ENCODE results near the gene DHRS13. TPM values are rescaled to one million over a fixed set of nuclear protein-coding genes. Genes with fewer than 3 reads are reported as not detected.
"Not testable (repeated sequence)": the region's sequence is repeated elsewhere in the genome, so short reads cannot be mapped to it uniquely, and the experiment has no call there.

DHRS13 gene
- total RNA-seq, 3 donors from 2014 or later: 20.7 to 24.5 (median 21.8) TPM

DNA sequence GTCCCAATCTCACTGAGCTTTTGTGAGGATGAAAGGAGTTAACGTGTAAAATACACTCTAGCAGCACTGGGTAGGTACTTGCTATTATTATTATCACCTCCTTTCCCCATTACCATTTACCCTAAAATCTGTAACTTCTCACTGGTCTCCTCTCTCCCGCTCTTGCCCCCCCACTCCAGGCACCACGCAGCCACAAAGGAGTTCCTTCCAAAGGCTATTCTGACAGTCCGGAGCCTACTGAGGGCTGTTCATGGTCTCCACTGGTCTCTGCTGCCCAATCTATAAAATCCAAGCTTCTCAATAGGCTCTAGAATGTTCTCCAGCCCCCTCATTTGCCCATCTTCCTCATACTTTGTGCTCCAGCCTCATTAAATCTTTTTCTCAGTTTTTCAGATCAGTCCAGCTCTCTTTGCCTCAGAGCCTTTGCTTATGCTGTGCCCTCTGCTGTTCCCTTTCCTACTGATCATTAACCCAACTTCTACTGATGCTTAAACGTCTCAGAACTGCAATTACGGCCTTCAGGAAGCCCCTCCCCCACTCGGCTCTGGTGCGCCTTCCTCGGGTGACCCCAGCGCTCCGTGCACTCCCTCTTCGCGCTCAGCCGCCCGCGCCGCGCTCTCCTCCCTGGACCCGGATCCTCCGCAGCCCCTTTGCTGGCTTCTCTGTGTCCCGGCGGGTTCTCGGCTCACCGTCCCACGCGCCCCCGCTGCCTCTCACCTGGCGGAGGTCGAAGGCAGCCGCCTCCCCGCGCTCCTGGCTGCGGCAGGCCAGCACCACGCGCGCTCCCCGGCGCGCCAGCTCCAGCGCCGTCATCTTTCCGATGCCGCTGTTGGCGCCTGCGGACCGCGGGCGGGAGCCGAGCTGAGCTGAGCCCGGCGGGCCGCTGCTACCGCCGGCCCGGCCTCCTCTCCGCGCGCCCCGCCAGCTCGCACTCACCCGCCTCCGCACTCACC lies 737 bp downstream of the DHRS13 start:
- Mint-ChIP-seq H3K27me3 (ENCODE audit: low read depth) (no peaks in the 10 kb centered on the region), H3K9me3 (no peaks in the 10 kb centered on the region), H3K36me3 (ENCODE audit: insufficient read depth) (peaks cover 10% of the 10 kb centered on the region), H3K4me3 (peak overlapping the region; percentile 92), H3K4me1 (ENCODE audit: low read depth) (peaks cover 41% of the 10 kb centered on the region)
- DNase-seq (peak; percentile 47), ATAC-seq (peak; percentile 52 to 53)

DNA sequence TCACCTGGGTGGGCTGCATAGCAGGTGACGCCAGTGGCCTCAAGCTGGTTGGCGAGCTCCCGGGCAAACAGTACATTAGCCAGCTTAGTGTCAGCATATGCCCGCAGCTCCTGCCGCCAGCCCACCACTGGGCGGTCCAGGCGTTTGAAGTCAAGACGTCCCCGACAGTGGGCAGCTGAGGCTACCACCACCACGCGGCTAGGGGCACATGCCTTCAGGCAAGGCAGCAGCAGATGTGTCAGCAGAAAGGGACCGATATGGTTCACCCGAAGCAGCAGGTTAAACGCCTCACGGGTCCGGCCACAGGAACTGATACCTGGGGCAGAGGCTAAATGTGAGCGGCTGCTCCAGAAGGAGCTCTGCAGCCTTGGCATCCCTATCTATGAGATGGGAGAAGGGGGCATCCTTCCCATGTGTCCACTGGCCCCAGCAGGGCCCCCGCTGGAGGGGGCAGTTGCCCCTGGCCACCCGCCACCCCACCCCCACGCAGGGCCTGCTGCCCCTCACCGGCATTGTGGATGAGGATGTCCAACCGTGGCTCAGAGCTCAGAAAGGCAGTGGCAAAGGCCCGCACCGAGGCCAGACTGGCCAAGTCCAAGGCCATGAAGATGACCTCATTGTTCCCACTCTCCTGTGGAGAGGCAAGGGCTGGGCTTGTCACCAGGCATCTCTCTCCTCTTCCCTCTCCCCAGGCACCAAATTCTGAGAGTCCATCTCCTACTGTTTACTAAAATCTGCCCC lies 1.7 kb downstream of the DHRS13 start:
- Mint-ChIP-seq H3K36me3 (ENCODE audit: insufficient read depth) (peaks cover 7% of the 10 kb centered on the region), H3K4me1 (ENCODE audit: low read depth) (peaks cover 49% of the 10 kb centered on the region), H3K4me3 (peak overlapping the region; percentile 92), H3K9me3 (no peaks in the 10 kb centered on the region), H3K27me3 (ENCODE audit: low read depth) (no peaks in the 10 kb centered on the region)
- ATAC-seq (no peak), DNase-seq (no peak)

DNA sequence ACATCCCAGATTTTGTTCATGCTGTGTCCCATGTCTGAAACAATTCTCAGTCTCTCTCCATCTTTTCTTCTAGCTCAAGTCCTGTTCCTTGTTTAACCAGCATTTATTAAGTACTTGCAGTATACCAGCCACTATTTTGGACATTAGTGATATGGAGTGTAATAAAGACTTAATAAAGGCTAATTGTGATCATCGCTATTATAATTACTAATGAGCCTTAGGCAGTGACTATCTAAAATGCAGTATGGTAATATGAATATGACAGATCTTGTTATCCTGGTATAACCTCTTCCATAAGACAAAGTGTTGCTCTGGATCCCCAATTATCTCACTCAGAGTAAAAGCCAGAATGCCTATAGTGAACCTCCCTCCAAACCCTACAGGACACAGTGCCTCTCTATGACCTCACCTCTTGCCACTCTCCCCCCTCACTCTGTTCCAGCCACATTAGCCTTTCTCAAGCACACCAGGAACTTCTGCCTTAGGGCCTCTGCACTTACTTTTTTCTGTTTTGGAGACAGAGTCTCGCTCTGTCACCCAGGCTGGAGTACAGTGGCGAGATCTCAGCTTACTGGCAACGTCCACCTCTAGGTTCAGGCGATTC lies 3.6 kb downstream of the DHRS13 start:
- Mint-ChIP-seq H3K36me3 (ENCODE audit: insufficient read depth) (peaks cover 7% of the 10 kb centered on the region), H3K4me3 (peak overlapping the region; percentile 31), H3K27me3 (ENCODE audit: low read depth) (no peaks in the 10 kb centered on the region), H3K9me3 (no peaks in the 10 kb centered on the region), H3K4me1 (ENCODE audit: low read depth) (peaks cover 59% of the 10 kb centered on the region)
- DNase-seq: no peak
- no peak for ATAC-seq

DNA sequence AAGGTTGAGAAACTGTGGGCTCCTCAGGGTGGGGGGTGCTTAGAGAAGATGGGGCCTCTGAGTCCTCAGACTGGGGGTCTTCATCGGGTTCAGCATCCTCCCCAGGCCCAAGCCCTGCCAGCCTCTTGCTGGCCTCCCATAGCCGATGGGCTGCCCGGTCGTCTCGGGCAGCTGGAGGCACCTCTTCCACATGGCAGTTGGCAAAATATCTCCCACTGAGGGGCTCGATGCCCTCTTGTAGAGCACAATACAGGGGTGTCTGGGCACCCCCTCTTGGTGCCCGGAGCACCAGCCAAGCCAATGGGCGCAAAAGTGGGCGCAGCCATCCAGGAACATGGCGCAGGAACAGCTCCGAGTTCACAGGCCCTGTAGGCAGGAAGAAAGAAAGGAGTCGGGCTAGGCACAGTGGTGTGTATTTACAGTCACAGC lies 4.3 kb downstream of the DHRS13 start:
- peaks cover 63% of the 10 kb centered on the region for H3K4me1 Mint-ChIP-seq (ENCODE audit: low read depth)
- H3K27me3 Mint-ChIP-seq (ENCODE audit: low read depth): no peaks in the 10 kb centered on the region

DNA sequence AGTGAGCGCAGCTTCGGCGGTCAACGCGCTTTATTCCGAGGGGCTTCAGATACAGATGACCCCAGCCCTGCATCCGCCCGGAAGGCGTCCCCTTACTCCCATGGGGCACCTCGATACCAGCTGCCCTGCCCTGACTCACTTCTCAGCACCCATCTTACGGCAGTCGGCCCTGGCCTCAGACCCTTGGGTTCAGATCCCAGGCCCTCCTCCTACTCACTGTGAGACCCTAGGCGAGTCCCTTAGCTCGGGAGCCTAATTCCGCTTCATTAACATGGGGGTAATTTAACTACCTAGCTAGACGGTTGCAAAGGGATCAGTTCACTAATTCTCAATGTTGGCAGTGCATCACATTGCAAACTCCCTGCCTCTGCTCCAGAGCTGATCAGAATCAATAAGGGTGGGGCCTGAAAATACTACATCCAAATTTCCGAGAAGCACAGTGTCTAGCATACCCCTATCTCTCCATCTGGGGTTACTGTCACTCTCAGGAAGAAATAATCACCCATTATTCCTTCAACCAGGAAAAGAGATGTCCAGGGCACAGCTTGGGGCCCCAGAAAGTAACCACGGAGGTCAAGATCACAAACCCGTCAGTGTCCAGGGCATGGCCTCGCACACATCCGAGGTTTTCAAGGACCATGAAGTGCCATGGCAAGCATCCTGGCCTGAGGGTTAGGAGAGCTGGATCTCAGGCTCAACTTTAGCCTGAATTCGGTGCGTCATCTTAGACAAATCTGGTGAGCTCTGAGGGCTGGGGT lies 4.9 kb downstream of the DHRS13 start:
- Mint-ChIP-seq H3K27me3 (ENCODE audit: low read depth) (no peaks in the 10 kb centered on the region), H3K4me3 (peak overlapping the region; percentile 91), H3K4me1 (ENCODE audit: low read depth) (peaks cover 64% of the 10 kb centered on the region), H3K9me3 (no peaks in the 10 kb centered on the region), H3K36me3 (ENCODE audit: insufficient read depth) (peaks cover 7% of the 10 kb centered on the region)
- DNase-seq (peak; percentile 17), ATAC-seq (no peak)

More for the DNA sequence above, 4.3 kb downstream of the DHRS13 start:
- ATAC-seq: no peak
- H3K4me3 Mint-ChIP-seq: peak overlapping the region; percentile 16
- no peak for DNase-seq
- H3K9me3 Mint-ChIP-seq: no peaks in the 10 kb centered on the region
- peaks cover 7% of the 10 kb centered on the region for H3K36me3 Mint-ChIP-seq (ENCODE audit: insufficient read depth)

DNA sequence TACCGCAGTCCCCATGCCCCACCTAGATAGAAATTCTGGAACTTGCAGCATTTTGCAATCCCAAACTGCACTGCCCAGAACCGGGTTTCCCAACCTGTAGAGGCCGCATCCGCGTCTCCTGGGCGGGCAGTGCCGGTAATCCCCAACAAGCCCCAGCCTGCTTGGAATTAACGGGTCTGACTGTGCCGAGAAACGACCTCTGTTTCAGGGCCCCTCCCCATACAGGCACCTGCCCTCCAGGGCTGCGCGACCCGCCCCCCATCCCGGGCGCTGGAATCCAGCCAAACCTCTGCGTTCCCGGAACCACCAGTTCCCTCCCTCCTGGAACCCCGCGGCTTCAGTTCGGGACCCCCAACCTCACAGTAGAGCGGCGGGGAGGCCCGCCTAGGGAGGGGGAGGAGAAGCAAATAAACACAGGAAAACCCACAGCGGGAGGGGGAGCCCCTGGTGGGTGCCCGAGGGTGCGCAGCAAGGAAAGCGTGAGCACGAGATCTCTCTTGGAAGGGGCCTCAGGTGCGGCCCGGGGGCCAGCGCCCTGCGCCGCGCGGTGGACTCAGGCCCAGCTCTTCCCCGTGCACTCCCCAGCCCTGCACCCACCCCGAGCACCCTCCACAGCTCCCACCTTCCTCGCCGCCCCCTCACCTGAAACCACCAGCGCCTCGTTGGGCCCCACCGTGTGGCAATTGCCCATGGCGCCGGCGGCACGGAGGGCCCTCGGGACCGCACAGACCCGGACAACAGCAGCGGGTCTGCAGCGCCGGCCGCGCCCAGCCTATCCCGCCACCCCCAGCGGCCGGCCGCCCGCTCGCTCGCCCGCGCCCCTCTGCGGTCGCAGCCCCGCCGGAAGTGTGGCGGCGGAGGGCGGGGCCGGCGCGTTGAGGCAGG lies 5.8 kb downstream of the DHRS13 start, which contains the start of gene FLOT2:
FLOT2 (minus strand) TSS at position 850 of the 885 bp plus-strand sequence; CDS start at position 691, 159 bp downstream.
- DNase-seq (peak; percentile 50), ATAC-seq (peak; percentile 76 to 77)
- Mint-ChIP-seq H3K36me3 (ENCODE audit: insufficient read depth) (peaks cover 7% of the 10 kb centered on the region), H3K4me1 (ENCODE audit: low read depth) (peaks cover 67% of the 10 kb centered on the region), H3K4me3 (peak within 1 kb of the TSS; percentile 91), H3K9me3 (no peaks in the 10 kb centered on the region), H3K27me3 (ENCODE audit: low read depth) (no peaks in the 10 kb centered on the region)

DNA sequence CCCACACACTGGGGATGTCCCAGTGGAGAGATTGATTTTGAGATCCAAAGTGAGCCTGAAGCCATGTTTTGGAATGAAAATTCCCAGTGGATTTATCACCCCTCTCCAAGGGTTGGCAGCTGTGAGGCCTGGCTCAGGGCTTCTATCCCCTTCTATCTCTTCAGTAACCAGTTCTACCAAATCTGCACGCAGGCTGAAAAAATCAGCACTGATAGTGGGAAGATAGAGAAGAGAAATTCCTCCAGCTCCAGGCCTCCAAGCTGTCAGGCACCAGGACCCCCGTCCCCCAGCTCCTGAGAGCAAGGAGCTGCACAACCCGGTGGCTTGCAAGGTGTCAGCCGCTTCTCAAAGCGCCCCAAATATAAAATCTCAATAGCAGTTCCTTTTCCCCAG lies 6.4 kb downstream of the DHRS13 start:
- no peak for ATAC-seq
- Mint-ChIP-seq H3K4me3 (peak overlapping the region; percentile 91), H3K4me1 (ENCODE audit: low read depth) (peaks cover 67% of the 10 kb centered on the region), H3K27me3 (ENCODE audit: low read depth) (no peaks in the 10 kb centered on the region), H3K36me3 (ENCODE audit: insufficient read depth) (peaks cover 7% of the 10 kb centered on the region), H3K9me3 (no peaks in the 10 kb centered on the region)
- no peak for DNase-seq

DNA sequence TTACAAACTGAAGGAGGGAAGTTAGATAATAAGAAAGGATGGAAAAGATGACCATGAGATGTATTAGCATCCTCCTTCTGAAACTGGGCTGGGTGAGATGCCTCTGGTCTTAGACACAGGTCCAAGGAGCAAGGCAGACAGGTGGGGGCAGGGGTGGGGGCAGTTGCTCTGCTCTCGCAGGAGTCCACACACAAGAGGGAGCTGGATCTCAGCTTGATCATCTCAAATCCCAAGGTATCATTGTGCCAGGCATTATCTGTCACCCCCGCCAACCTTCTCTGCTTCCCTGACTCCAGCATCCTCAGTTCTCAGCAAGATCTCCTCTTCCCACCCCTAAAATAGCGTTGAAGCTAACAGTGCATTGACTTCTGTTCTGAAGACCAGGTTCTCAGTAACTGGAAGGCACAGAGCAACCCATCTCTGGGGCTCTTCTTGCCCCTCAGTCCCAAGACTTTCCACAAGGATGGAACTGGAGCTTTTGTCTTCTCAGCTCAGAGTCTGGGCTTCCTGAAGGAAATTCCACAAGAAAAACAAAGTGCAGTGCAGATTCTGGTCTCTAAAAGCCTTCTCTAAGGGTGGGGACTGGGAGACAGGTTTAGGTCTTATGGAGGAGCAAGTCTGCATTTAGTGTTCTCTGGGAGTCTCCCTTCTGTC lies 7.0 kb downstream of the DHRS13 start:
- peaks cover 70% of the 10 kb centered on the region for H3K4me1 Mint-ChIP-seq (ENCODE audit: low read depth)
- peak overlapping the region; percentile 91 for H3K4me3 Mint-ChIP-seq
- H3K27me3 Mint-ChIP-seq (ENCODE audit: low read depth): no peaks in the 10 kb centered on the region
- DNase-seq (no peak), ATAC-seq (no peak)
- no peaks in the 10 kb centered on the region for H3K9me3 Mint-ChIP-seq
- H3K36me3 Mint-ChIP-seq (ENCODE audit: insufficient read depth): peaks cover 11% of the 10 kb centered on the region

DNA sequence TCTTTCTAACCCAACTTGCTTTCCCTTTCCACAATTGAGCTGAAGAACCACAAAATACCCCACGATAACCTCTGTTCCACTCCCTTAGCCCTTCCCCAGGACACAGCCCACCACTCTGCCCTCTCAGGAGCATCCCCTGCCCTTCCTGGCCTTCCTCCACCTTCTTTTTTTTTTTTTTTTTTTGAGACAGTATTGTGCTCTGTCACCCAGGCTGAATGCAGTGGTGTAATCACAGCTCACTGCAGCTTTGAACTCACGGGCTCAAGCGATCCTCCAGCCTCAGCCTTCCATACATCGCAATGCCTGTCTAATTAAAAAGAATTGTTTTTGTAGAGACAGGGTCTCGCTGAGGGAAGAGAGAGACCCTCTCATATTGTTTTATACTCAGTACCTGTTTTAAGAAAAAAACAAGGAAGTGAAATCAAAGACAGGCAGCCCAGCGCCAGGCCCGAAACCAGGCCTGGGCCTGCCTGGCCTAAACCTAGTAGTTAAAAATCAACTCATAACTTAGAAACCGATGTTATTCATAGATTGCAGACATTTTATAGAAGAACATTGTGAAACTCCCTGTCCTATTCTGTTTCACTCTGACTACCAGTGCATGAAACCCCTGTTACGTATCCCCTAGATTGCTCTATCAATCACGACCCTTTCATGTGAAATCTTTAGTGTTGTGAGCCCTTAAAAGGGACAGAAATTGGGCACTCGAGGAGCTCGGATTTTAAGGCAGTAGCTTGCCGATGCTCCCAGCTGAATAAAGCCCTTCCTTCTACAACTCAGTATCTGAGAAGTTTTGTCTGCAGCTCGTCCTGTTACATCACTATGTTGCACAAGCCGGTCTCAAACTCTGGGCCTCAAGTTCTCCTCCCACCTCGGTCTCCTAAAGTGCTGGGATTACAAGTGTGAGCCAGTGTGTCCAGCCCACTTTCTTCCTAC lies 9.4 kb downstream of the DHRS13 start:
- peaks cover 69% of the 10 kb centered on the region for H3K4me1 Mint-ChIP-seq (ENCODE audit: low read depth)
- H3K9me3 Mint-ChIP-seq: not testable (repeated sequence)

DNA sequence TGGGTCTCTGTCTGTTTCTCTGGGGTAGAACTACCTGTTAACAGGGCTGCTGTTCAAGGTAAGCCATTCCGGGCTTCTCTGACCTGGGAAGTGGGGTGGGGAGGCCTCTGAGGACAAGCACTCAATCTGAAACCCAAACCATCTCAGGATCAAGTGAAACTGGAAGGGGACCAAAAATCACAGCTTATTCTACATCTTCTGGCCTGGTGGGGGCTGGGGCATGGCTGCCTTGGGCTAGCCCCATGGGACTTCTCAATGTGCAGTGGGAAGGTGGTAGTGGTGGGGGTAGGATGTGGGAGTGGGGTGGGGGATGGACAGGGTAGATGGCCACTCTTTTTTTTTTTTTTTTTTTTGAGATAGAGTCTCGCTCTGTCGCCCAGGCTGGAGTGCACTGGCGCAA lies 10.9 kb downstream of the DHRS13 start:
- Mint-ChIP-seq H3K36me3 (ENCODE audit: insufficient read depth) (peaks cover 7% of the 10 kb centered on the region), H3K4me1 (ENCODE audit: low read depth) (peaks cover 61% of the 10 kb centered on the region)

More for the DNA sequence above, 9.4 kb downstream of the DHRS13 start:
- not testable (repeated sequence) for DNase-seq; H3K27me3 Mint-ChIP-seq (ENCODE audit: low read depth); H3K36me3 Mint-ChIP-seq (ENCODE audit: insufficient read depth)
- peak; percentile 9 to 12 for ATAC-seq
- peak overlapping the region; percentile 82 for H3K4me3 Mint-ChIP-seq

DNA sequence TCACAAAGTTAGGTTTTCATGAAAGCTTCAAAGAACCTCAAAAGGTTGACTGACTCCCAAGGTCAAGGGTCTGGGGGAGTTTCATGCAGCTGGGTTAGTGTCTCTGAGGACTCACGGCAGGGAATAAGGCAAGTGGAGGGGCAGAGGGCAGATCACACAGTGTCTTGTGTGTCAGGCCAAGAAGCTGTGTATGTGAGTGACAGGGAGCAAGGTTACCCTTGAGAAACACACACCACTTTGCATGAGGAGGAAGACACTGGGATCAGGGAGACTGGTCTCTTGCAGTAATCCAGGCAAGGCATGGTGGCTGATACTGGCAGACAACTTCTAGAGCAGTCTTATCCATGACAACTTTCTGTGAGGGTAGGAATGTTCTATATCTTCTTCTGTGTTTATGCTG lies 11.7 kb downstream of the DHRS13 start:
- Mint-ChIP-seq H3K9me3 (no peaks in the 10 kb centered on the region), H3K4me3 (no peak overlapping the region), H3K36me3 (ENCODE audit: insufficient read depth) (peaks cover 7% of the 10 kb centered on the region), H3K4me1 (ENCODE audit: low read depth) (peaks cover 54% of the 10 kb centered on the region), H3K27me3 (ENCODE audit: low read depth) (no peaks in the 10 kb centered on the region)
- ATAC-seq: no peak
- no peak for DNase-seq

More for the DNA sequence above, 10.9 kb downstream of the DHRS13 start:
- Mint-ChIP-seq H3K4me3 (no peak overlapping the region), H3K27me3 (ENCODE audit: low read depth) (no peaks in the 10 kb centered on the region), H3K9me3 (no peaks in the 10 kb centered on the region)
- no peak for DNase-seq
- ATAC-seq: no peak

DNA sequence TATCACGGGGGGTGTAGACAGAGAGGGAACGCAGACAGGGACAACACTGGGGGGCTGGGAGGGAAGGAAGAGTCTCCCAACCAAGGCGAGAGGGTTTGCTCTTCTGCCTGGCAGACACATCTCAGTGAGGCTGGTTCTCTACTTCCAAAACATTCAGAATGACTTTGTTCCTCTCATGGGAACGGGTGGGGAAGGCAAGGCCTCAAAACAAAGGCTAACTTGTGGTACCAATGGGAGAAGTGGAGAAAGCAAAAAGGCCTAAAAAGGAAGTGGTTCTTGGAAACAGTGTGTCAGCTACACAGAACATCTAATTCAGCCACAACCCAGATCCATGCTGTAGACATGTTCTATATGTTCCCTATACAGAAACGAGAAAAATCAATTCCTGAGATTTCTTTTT lies 12.9 kb downstream of the DHRS13 start:
- ATAC-seq (no peak), DNase-seq (no peak)
- H3K36me3 Mint-ChIP-seq (ENCODE audit: insufficient read depth): peaks cover 8% of the 10 kb centered on the region
- H3K4me3 Mint-ChIP-seq: no peak overlapping the region
- no peaks in the 10 kb centered on the region for H3K9me3 Mint-ChIP-seq
- no peaks in the 10 kb centered on the region for H3K27me3 Mint-ChIP-seq (ENCODE audit: low read depth)
- H3K4me1 Mint-ChIP-seq (ENCODE audit: low read depth): peaks cover 46% of the 10 kb centered on the region
